C4-2B (cell line): ENCODE measurements around the gene TPRA1.

ENCODE experiments used
- CTCF ChIP-seq: fragments of 450-650 bp; conservative IDR thresholded peaks from 2 replicates; pipeline ENCODE4 v1.5.1; 2017; ENCODE audit warnings: mild to moderate bottlenecking
- ZFX ChIP-seq: fragments of 450-650 bp; IDR thresholded peaks from 2 replicates; pipeline ENCODE4 v1.6.1; 2017

- TF ChIP-seq CTCF, result no peak
- TF ChIP-seq ZFX, result no peak
Observed at GRCh38 chr3:127624063-127624462, 33.5 kb upstream of the TPRA1 start.
